H1 (cell line): ENCODE results near the gene ADGRG1. TPM values are rescaled to one million over a fixed set of nuclear protein-coding genes. Genes with fewer than 3 reads are reported as not detected.

Experiments used
- CTCF ChIA-PET: fragments of 300-600 bp; sonication (Branson Sonifier 250); formaldehyde crosslinking; loops from one replicate; lab custom pipeline; 2021; ENCODE audit not compliant: partially characterized antibody; lab: Charles Lee
- POLR2A ChIA-PET: fragments of 300-600 bp; sonication (Branson Sonifier 250); formaldehyde crosslinking; loops from one replicate; lab custom pipeline; 2021; ENCODE audit warnings: inconsistent platforms; ENCODE audit not compliant: partially characterized antibody; lab: Charles Lee
- DNase-seq, 2 experiments: peaks; one replicate each; pipeline versions ENCODE4 v3.0.0 to v3.0.0-alpha.2; 2010 to 2022; ENCODE audit warnings: low spot score in 2 of 2, low read depth in 1 of 2, mixed read lengths in 1 of 2
- FAIRE-seq: peaks from 2 replicates; lab custom pipeline; 2011; peaks lifted over from hg19 to GRCh38; lab: Jason Lieb, UNC
- H2AFZ ChIP-seq: 2 replicates; pipeline ENCODE4 v1.8.1; 2012; ENCODE audit warnings: low read length, inconsistent platforms
- H2AK5ac ChIP-seq: 2 replicates; pipeline ENCODE4 v1.6.1; 2013; ENCODE audit warnings: low read depth, low read length
- H2BK120ac ChIP-seq: replicated peaks from 2 replicates; pipeline ENCODE3; 2013; ENCODE audit warnings: low read depth, low read length, inconsistent platforms
- H2BK12ac ChIP-seq: 2 replicates; pipeline ENCODE4 v1.6.1; 2013; ENCODE audit warnings: low read depth, low read length
- H2BK15ac ChIP-seq: 2 replicates; pipeline ENCODE4 v1.6.1; 2013; ENCODE audit warnings: low read length
- H2BK20ac ChIP-seq: 2 replicates; pipeline ENCODE4 v1.6.1; 2013; ENCODE audit warnings: low read length
- H2BK5ac ChIP-seq: 2 replicates; pipeline ENCODE4 v1.6.1; 2013; ENCODE audit warnings: low read depth, low read length
- H3K14ac ChIP-seq: 2 replicates; pipeline ENCODE4 v1.6.1; 2013; ENCODE audit warnings: inconsistent platforms; ENCODE audit not compliant: insufficient read length
- H3K18ac ChIP-seq: 2 replicates; pipeline ENCODE4 v1.6.1; 2013; ENCODE audit warnings: low read length; ENCODE audit errors: extremely low read depth
- H3K23ac ChIP-seq: 2 replicates; pipeline ENCODE4 v1.6.1; 2013; ENCODE audit warnings: inconsistent platforms; ENCODE audit not compliant: insufficient read length
- H3K23me2 ChIP-seq: 2 replicates; pipeline ENCODE4 v1.6.1; 2013; ENCODE audit warnings: low read depth, low read length
- H3K27ac ChIP-seq: 2 replicates; pipeline ENCODE4 v1.6.1; 2011; ENCODE audit warnings: low read depth, low read length, inconsistent platforms
- H3K27me3 ChIP-seq, 4 experiments: replicated peaks in 1 of 4; 1 replicate in 1 of 4; 2 replicates in 3 of 4; pipeline versions ENCODE4 v1.6.1 to v1.8.1; 2011 to 2013; ENCODE audit warnings: low read length in 3 of 4, mild to moderate bottlenecking in 3 of 4, inconsistent platforms in 2 of 4, mixed read lengths in 2 of 4, moderate library complexity in 1 of 4; ENCODE audit not compliant: control insufficient read depth in 3 of 4, insufficient read depth in 3 of 4; ENCODE audit errors: extremely low read depth in 1 of 4
- H3K36me3 ChIP-seq, 4 experiments: 2 replicates each; pipeline versions ENCODE4 v1.6.1 to v1.8.1; 2011 to 2013; ENCODE audit warnings: mild to moderate bottlenecking in 4 of 4, low read length in 3 of 4, moderate library complexity in 2 of 4, control low read depth in 1 of 4, inconsistent platforms in 1 of 4; ENCODE audit not compliant: insufficient read depth in 4 of 4, control insufficient read depth in 2 of 4
- H3K4ac ChIP-seq: replicated peaks from 2 replicates; pipeline ENCODE3; 2013; ENCODE audit warnings: low read length, low read depth, mixed read lengths, inconsistent platforms; ENCODE audit not compliant: insufficient read length
- H3K4me1 ChIP-seq, 4 experiments: replicated peaks in 1 of 4; 1 replicate in 1 of 4; 2 replicates in 3 of 4; pipeline versions ENCODE4 v1.6.1 to v1.8.1; 2011 to 2013; ENCODE audit warnings: low read length in 3 of 4, inconsistent platforms in 2 of 4, mixed read lengths in 1 of 4; ENCODE audit not compliant: insufficient read depth in 4 of 4, control insufficient read depth in 3 of 4
- H3K4me2 ChIP-seq, 2 experiments: 2 replicates each; pipeline versions ENCODE4 v1.6.1 to v1.8.1; 2011 to 2013; ENCODE audit warnings: low read depth in 2 of 2, low read length in 2 of 2, control low read depth in 1 of 2, inconsistent platforms in 1 of 2, mild to moderate bottlenecking in 1 of 2; ENCODE audit not compliant: insufficient read depth in 1 of 2
- H3K4me3 ChIP-seq, 4 experiments: fragments of 200-600, 300-600 bp in 1 of 4; sonication (generic), shearing (Covaris generic), sonication (Bioruptor Twin) in 1 of 4; 2 replicates each; pipeline versions ENCODE4 v1.5.1 to v1.8.1; 2011 to 2016; ENCODE audit warnings: low read length in 4 of 4, low read depth in 3 of 4, control low read depth in 2 of 4, inconsistent platforms in 2 of 4, mild to moderate bottlenecking in 2 of 4, mixed read lengths in 1 of 4, moderate library complexity in 1 of 4; ENCODE audit not compliant: insufficient read depth in 2 of 4; ENCODE audit errors: extremely low read depth in 1 of 4
- H3K56ac ChIP-seq: replicated peaks from 2 replicates; pipeline ENCODE3; 2013; ENCODE audit warnings: low read depth, mild to moderate bottlenecking, mixed read lengths, low read length, inconsistent platforms; ENCODE audit not compliant: insufficient read length
- H3K79me1 ChIP-seq: 2 replicates; pipeline ENCODE4 v1.6.1; 2013; ENCODE audit warnings: low read depth, low read length, control low read depth
- H3K79me2 ChIP-seq, 2 experiments: 2 replicates each; pipeline versions ENCODE4 v1.6.1 to v1.8.1; 2012 to 2013; ENCODE audit warnings: low read length in 2 of 2, mild to moderate bottlenecking in 2 of 2, inconsistent platforms in 1 of 2; ENCODE audit not compliant: insufficient read depth in 2 of 2, control insufficient read depth in 1 of 2
- H3K9ac ChIP-seq, 4 experiments: replicated peaks in 1 of 4; 1 replicate in 1 of 4; 2 replicates in 3 of 4; pipeline versions ENCODE4 v1.6.1 to v1.8.1; 2011 to 2013; ENCODE audit warnings: low read depth in 3 of 4, low read length in 3 of 4, control low read depth in 2 of 4, mild to moderate bottlenecking in 2 of 4, moderate library complexity in 2 of 4, inconsistent platforms in 1 of 4; ENCODE audit errors: extremely low read depth in 1 of 4
- H3K9me3 ChIP-seq, 2 experiments: 2 replicates each; pipeline versions ENCODE4 v1.6.1 to v1.8.1; 2012 to 2013; ENCODE audit warnings: mild to moderate bottlenecking in 2 of 2, moderate library complexity in 2 of 2, control low read depth in 1 of 2, inconsistent platforms in 1 of 2, low read depth in 1 of 2, low read length in 1 of 2, mixed read lengths in 1 of 2; ENCODE audit not compliant: insufficient read depth in 2 of 2
- H4K20me1 ChIP-seq, 2 experiments: replicated peaks in 1 of 2; 2 replicates each; pipeline versions ENCODE3 to v1.8.1; 2011 to 2013; ENCODE audit warnings: inconsistent platforms in 2 of 2, low read length in 2 of 2, mild to moderate bottlenecking in 1 of 2; ENCODE audit not compliant: insufficient read depth in 2 of 2, control insufficient read depth in 1 of 2
- H4K5ac ChIP-seq: 2 replicates; pipeline ENCODE4 v1.6.1; 2013; ENCODE audit warnings: low read length, low read depth, mixed read lengths, inconsistent platforms; ENCODE audit not compliant: insufficient read length
- H4K8ac ChIP-seq: 2 replicates; pipeline ENCODE4 v1.8.0; 2013; ENCODE audit warnings: mild to moderate bottlenecking, moderate library complexity, low read length, inconsistent platforms; ENCODE audit not compliant: insufficient read depth; ENCODE audit errors: extremely low read depth
- H4K91ac ChIP-seq: replicated peaks from 2 replicates; pipeline ENCODE3; 2013; ENCODE audit warnings: low read length, mixed read lengths, inconsistent platforms; ENCODE audit not compliant: insufficient read length
- CREB1 ChIP-seq: IDR thresholded peaks from 2 replicates; pipeline ENCODE4 v1.6.1; 2012; ENCODE audit warnings: inconsistent platforms
- EZH2 ChIP-seq: fragments of 200-600 bp; sonication (generic); IDR thresholded peaks from 2 replicates; pipeline ENCODE4 v1.7.1; 2012; ENCODE audit warnings: low read depth, mild to moderate bottlenecking, moderate library complexity, low read length, inconsistent platforms; ENCODE audit not compliant: severe bottlenecking
- HDAC2 ChIP-seq, 2 experiments: fragments of 300-600 bp in 1 of 2; sonication (generic) in 1 of 2; IDR thresholded peaks; 2 replicates each; pipeline ENCODE4 v1.6.1; 2011 to 2012; ENCODE audit warnings: low read depth in 2 of 2, low read length in 2 of 2, mild to moderate bottlenecking in 2 of 2, moderate library complexity in 2 of 2, borderline replicate concordance in 1 of 2, inconsistent platforms in 1 of 2
- KDM1A ChIP-seq: fragments of 200-600, 300-600 bp; sonication (generic); IDR thresholded peaks from 2 replicates; pipeline ENCODE4 v1.7.1; 2016; ENCODE audit warnings: mild to moderate bottlenecking, low read length, borderline replicate concordance
- KDM5A ChIP-seq: fragments of 200-600 bp; IDR thresholded peaks from 2 replicates; pipeline ENCODE4 v1.7.1; 2012; ENCODE audit warnings: mild to moderate bottlenecking, low read length, inconsistent platforms, mixed read lengths
- POU5F1 ChIP-seq: IDR thresholded peaks from 2 replicates; pipeline ENCODE4 v1.6.1; 2011; ENCODE audit warnings: low read depth, mild to moderate bottlenecking, low read length, moderate library complexity
- RXRA ChIP-seq: IDR thresholded peaks from 2 replicates; pipeline ENCODE4 v1.6.1; 2011; ENCODE audit warnings: low read depth, mild to moderate bottlenecking, low read length, moderate library complexity; ENCODE audit not compliant: insufficient read depth
- SP4 ChIP-seq: IDR thresholded peaks from 2 replicates; pipeline ENCODE4 v1.6.1; 2012; ENCODE audit warnings: low read length, inconsistent platforms
- YY1 ChIP-seq: IDR thresholded peaks from 2 replicates; pipeline ENCODE4 v1.6.1; 2011; ENCODE audit warnings: low read depth, mild to moderate bottlenecking, low read length
- WGBS, 2 experiments: shearing (Covaris generic) in 1 of 2; methylation state at CpG; one replicate each; pipeline versions ENCODE4 v1.1.6 to v1.1.7; 2013 to 2015; ENCODE audit warnings: low lambda C conversion rate in 2 of 2, mixed read lengths in 2 of 2, inconsistent platforms in 1 of 2, low coverage in 1 of 2, missing lambda C conversion rate in 1 of 2; ENCODE audit not compliant: insufficient replicate concordance in 2 of 2, insufficient coverage in 1 of 2, insufficient read length in 1 of 2; ENCODE audit errors: extremely low coverage in 1 of 2, missing lambda C conversion rate in 1 of 2; 5-methylcytosine and 5-hydroxymethylcytosine counted together
- polyA plus RNA-seq, 7 experiments: library from polyadenylated mRNA; depleted of rRNA in 3 of 7; stranded (reverse) in 5 of 7; unstranded in 2 of 7; fragments of >200 nt in 5 of 7; fragments of 200-250 nt in 2 of 7; gene quantifications; 1 replicate in 5 of 7; 2 replicates in 1 of 7; 4 replicates in 1 of 7; pipeline versions ENCODE4 v1.2.1 to v1.2.3, GENCODE V29; 2011 to 2013; ENCODE audit warnings: missing spikeins in 2 of 7, mixed read lengths in 2 of 7
- total RNA-seq: library from RNA; stranded (reverse); fragmentation: NEBNext Ultra II Directional; extraction: Animal tissue kit (Norgen Biotek cat#: 25700); gene quantifications from 2 replicates; pipeline ENCODE4 v1.2.1, GENCODE V29; 2021

Gene ADGRG1
- total and polyA plus RNA-seq, 2 of the 8 experiments (the other 6 are each of a cell fraction or from before 2014, with no cell fraction given), result 1.3 to 2.6 TPM

GRCh38 chr16:57637965-57638364 lies 9.5 kb downstream of the ADGRG1 start:
- FAIRE-seq (no peak), DNase-seq (no peak)
- Histone ChIP-seq H3K79me2 (no peaks in the 10 kb centered on the region), H3K23ac (no peak overlapping the region), H2BK5ac (no peak overlapping the region), H3K4me2 (no peak overlapping the region), H2AFZ (no peak overlapping the region), H4K20me1 (peaks cover 0 to 2% of the 10 kb centered on the region in 2 experiments), H2AK5ac (no peak overlapping the region), H3K14ac (no peak overlapping the region), H3K56ac (no peak overlapping the region), H2BK12ac (no peak overlapping the region), H3K27me3 (peaks cover 0 to 6% (median 4%) of the 10 kb centered on the region in 4 experiments; a peak in 6 of 7 replicates), H3K9ac (no peak overlapping the region), H4K5ac (no peak overlapping the region), H3K79me1 (no peaks in the 10 kb centered on the region; the same call in 1 of the 2 replicates), H2BK15ac (no peak overlapping the region), H3K4ac (no peak overlapping the region), H3K27ac (no peak overlapping the region), H3K9me3 (no peaks in the 10 kb centered on the region), H3K4me1 (peaks cover 0 to 3% (median 1%) of the 10 kb centered on the region in 4 experiments; a peak in 4 of 7 replicates), H3K36me3 (no peaks in the 10 kb centered on the region), H3K23me2 (no peaks in the 10 kb centered on the region; the same call in 1 of the 2 replicates), H4K8ac (no peak overlapping the region), H4K91ac (no peak overlapping the region), H2BK120ac (no peak overlapping the region), H2BK20ac (no peak overlapping the region), H3K18ac (no peak overlapping the region), H3K4me3 (no peak overlapping the region)
- ChIA-PET POLR2A (interaction anchor here (1.7 to 3.1 kb wide), 4 partner anchors 10 to 27 kb away, joined by 3 to 11 read pairs (median 5); partner anchors contain the start of gene ADGRG1), CTCF (interaction anchor here (0.6 to 9.2 kb wide), 12 partner anchors 11 to 659 kb away, joined by 3 to 104 read pairs (median 8); partner anchors contain the start of genes ADGRG1, ADGRG3 and KATNB1)
- TF ChIP-seq YY1, result no peak
- no peak for TF ChIP-seq KDM5A
- no peak for TF ChIP-seq RXRA
- TF ChIP-seq POU5F1, result no peak
- no peak for TF ChIP-seq KDM1A
- TF ChIP-seq CREB1, result no peak
- TF ChIP-seq HDAC2 (IDR thresholded peaks at IDR 0.05; ENCODE audit: borderline replicate concordance in 1 of 2, low read depth in 2 of 2, low read length in 2 of 2), result no peak
- TF ChIP-seq EZH2, result no peak
- no peak for TF ChIP-seq SP4
- WGBS, 2 experiments, result 87% methylated on average over 6 of the region's 6 CpGs; no CpG with 5 or more reads in 1 of the 2 experiments
